ENCODE measurements around the gene DFFB.

- no peak for TF ChIP-seq RAD21 (IDR thresholded peaks at IDR 0.05; ENCODE audit: low read depth)
- TF ChIP-seq ZBTB7A (IDR thresholded peaks at IDR 0.05; ENCODE audit: low read depth) = no peak
- no peak for TF ChIP-seq YY1 (IDR thresholded peaks at IDR 0.05; ENCODE audit: low read depth)
- TF ChIP-seq MAX (IDR thresholded peaks at IDR 0.05) = no peak
- no peak for TF ChIP-seq EP300 (IDR thresholded peaks at IDR 0.05; ENCODE audit: borderline replicate concordance)
- no peak for TF ChIP-seq NFIC (IDR thresholded peaks at IDR 0.05)
- TF ChIP-seq CREB1 (IDR thresholded peaks at IDR 0.05; ENCODE audit: low read depth) = no peak
- no peak for TF ChIP-seq USF1 (IDR thresholded peaks at IDR 0.05)
- no peak for TF ChIP-seq CEBPB (IDR thresholded peaks at IDR 0.05)
- no peak for TF ChIP-seq TEAD4 (IDR thresholded peaks at IDR 0.05)
- TF ChIP-seq TAF1 (IDR thresholded peaks at IDR 0.05; ENCODE audit: low read depth) = no peak
- no peak for TF ChIP-seq REST (IDR thresholded peaks at IDR 0.05; ENCODE audit: low read depth)
- TF ChIP-seq FOXM1 (IDR thresholded peaks at IDR 0.05; ENCODE audit: borderline replicate concordance, low read depth) = no peak
Measured at GRCh38 chr1:3889936-3890335, 32.7 kb downstream of the DFFB start.
